IPS-18a (cell line): Measurements from ENCODE around the gene SDHAF2.

ENCODE experiments used
- H3K27ac ChIP-seq: one replicate; pipeline ENCODE4 v1.5.1; 2013; ENCODE audit warnings: low read length
- H3K27me3 ChIP-seq: one replicate; pipeline ENCODE4 v1.6.1; 2013; ENCODE audit warnings: mild to moderate bottlenecking, low read length; ENCODE audit not compliant: control insufficient read depth, insufficient read depth
- H3K36me3 ChIP-seq: one replicate; pipeline ENCODE4 v1.6.1; 2013; ENCODE audit warnings: low read depth, low read length; ENCODE audit not compliant: control insufficient read depth
- H3K4me1 ChIP-seq: one replicate; pipeline ENCODE4 v1.6.1; 2013; ENCODE audit warnings: low read depth, low read length; ENCODE audit not compliant: control insufficient read depth
- H3K4me3 ChIP-seq: one replicate; pipeline ENCODE4 v1.5.1; 2013; ENCODE audit warnings: low read length
- H3K9ac ChIP-seq: one replicate; pipeline ENCODE4 v1.6.1; 2013; ENCODE audit warnings: mild to moderate bottlenecking, low read length, moderate library complexity
- H3K9me3 ChIP-seq: one replicate; pipeline ENCODE4 v1.6.1; 2013; ENCODE audit warnings: low read depth, low read length; ENCODE audit not compliant: control insufficient read depth

SDHAF2 gene

DNA sequence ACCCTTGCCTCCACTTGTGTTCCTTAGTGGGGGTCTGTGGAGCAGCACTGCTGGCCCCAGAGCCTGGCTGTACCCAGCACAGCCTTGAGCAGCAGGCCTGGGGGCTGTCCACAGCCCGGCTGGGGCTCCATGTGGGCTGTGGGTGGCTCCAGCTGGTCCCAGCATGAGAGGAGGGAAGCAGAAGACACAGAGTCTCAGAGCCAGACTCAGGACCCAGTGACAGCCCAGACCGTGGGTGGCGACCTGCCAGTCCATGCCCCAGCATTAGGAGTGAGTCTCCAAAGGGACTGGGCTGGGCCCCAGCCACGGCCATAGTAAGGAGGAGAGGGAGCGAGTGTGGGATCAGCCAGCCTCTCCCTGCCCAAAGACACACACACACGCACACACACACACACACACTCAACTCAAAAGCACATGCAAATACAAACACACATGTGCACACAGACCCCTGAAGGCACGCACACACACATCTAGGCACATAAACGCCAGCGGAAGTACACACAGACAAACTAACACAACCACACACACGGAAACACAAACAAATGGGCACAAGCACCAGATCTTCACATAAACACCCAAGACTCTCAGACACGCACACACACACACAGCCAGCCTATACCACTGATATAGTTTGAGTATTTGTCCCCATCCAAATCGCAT is 61.9 kb downstream of the SDHAF2 start:
- Histone ChIP-seq H3K4me3 (no peak overlapping the region), H3K27ac (no peak overlapping the region), H3K9ac (no peak overlapping the region), H3K9me3 (no peaks in the 10 kb centered on the region), H3K4me1 (peaks cover 14% of the 10 kb centered on the region), H3K27me3 (peaks cover 4% of the 10 kb centered on the region), H3K36me3 (no peaks in the 10 kb centered on the region)

- H3K9me3 ChIP-seq: no peaks in the 10 kb centered on the region
- peaks cover 4% of the 10 kb centered on the region for H3K27me3 ChIP-seq
- no peak overlapping the region for H3K4me3 ChIP-seq
- H3K9ac ChIP-seq: no peak overlapping the region
- no peaks in the 10 kb centered on the region for H3K36me3 ChIP-seq
- peaks cover 10% of the 10 kb centered on the region for H3K4me1 ChIP-seq
- H3K27ac ChIP-seq: no peak overlapping the region
These were observed 64.5 kb downstream of the SDHAF2 start for GRCh38 chr11:61494381-61494961.

DNA sequence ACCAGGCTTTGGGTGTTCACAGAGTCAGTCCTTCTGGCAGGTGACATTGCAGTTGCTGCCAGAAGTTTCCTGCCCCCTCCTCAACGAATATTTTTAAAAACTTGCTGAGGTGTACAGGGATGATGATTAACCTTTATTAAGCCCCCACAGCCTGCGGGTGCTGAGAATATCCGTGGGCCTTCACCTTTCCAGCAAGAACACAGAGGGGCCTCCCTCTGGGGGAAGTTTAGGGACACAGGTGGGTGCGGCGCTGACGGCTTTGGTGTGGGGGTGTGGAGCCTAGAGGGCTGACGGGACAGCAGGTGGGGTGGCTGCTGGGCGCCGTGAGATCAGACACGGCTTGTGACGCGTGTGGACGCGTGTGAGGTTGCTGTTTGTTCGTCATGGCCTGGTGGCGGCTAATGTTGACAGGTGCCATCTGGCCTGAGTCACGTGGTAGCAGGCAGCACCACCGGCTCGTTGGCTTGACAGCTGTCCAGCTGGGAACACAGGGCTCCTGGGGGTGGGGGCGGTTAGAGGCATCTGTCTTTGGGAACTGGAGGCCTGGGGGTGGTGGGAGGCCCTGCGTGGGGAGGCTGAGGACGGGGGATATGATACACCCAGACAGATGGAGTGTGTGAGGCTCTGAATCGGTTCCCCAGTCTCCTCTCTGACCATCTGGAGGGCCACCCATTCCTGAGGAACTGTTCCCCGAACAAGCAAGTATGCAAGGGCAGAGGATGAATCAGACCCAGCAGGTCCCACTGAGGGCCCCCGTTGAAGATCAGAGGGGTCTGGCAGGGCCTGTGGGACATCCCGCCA is 66.1 kb downstream of the SDHAF2 start:
- no peaks in the 10 kb centered on the region for H3K9me3 ChIP-seq
- no peak overlapping the region for H3K9ac ChIP-seq
- no peak overlapping the region for H3K27ac ChIP-seq
- H3K27me3 ChIP-seq: peaks cover 3% of the 10 kb centered on the region
- peaks cover 15% of the 10 kb centered on the region for H3K4me1 ChIP-seq
- no peak overlapping the region for H3K4me3 ChIP-seq
- H3K36me3 ChIP-seq: no peaks in the 10 kb centered on the region
